H1 (cell line): ENCODE measurements around the gene TRIM32. TPM values are rescaled to one million over a fixed set of nuclear protein-coding genes. Genes with fewer than 3 reads are reported as not detected.

Experiments
- CHD2 ChIP-seq: IDR thresholded peaks from 2 replicates; pipeline ENCODE4 v1.6.1; 2012; ENCODE audit warnings: low read length, improper control_type of control experiment
- EP300 ChIP-seq, 2 experiments: IDR thresholded peaks; 1 replicate in 1 of 2; 2 replicates in 1 of 2; pipeline ENCODE4 v1.6.1; 2011 to 2012; ENCODE audit warnings: low read depth in 2 of 2, low read length in 2 of 2, mild to moderate bottlenecking in 2 of 2, borderline replicate concordance in 1 of 2, inconsistent platforms in 1 of 2, moderate library complexity in 1 of 2
- ZNF274 ChIP-seq: IDR thresholded peaks from 2 replicates; pipeline ENCODE4 v1.7.0; 2012; ENCODE audit warnings: low read length, borderline replicate concordance; ENCODE audit errors: extremely low read depth
- polyA plus RNA-seq, 7 experiments: library from polyadenylated mRNA; depleted of rRNA in 3 of 7; stranded (reverse) in 5 of 7; unstranded in 2 of 7; fragments of >200 nt in 5 of 7; fragments of 200-250 nt in 2 of 7; gene quantifications; 1 replicate in 5 of 7; 2 replicates in 1 of 7; 4 replicates in 1 of 7; pipeline versions ENCODE4 v1.2.1 to v1.2.3, GENCODE V29; 2011 to 2013; ENCODE audit warnings: missing spikeins in 2 of 7, mixed read lengths in 2 of 7
- total RNA-seq: library from RNA; stranded (reverse); fragmentation: NEBNext Ultra II Directional; extraction: Animal tissue kit (Norgen Biotek cat#: 25700); gene quantifications from 2 replicates; pipeline ENCODE4 v1.2.1, GENCODE V29; 2021
- TF ChIP-seq, protein P1 (sequence below): IDR thresholded peaks from 2 replicates; pipeline ENCODE4 v1.6.1; 2011; ENCODE audit warnings: low read length, improper control_type of control experiment

The TRIM32 gene
- total and polyA plus RNA-seq, 2 of the 8 experiments (the other 6 are each of a cell fraction or from before 2014, with no cell fraction given): 10.5 to 17.3 TPM

DNA sequence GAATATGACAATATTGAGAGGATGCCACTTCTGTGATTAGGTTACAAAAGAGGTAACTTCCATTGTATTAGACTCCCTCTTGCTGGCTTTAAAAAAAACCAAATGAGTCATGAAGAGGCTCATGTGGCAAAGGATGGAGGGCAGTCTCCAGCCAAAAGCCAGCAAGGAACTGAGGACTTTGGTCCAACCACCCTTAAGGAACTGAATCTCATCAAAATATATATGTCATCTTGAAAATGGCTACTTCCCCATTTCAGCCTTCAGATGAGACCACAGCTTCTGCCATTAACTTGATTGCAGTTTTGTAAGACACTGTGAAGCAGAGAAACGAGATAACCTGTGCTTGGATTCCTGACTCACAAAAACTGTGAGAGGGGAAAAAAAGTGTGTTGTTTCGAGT, 15.5 kb upstream of the TRIM32 start (continued):
- no peak for TF ChIP-seq ZNF274
- no peak for TF ChIP-seq EP300 (IDR thresholded peaks at IDR 0.05; ENCODE audit: borderline replicate concordance in 1 of 2, low read depth in 2 of 2, low read length in 2 of 2)
- TF ChIP-seq, protein P1, sequence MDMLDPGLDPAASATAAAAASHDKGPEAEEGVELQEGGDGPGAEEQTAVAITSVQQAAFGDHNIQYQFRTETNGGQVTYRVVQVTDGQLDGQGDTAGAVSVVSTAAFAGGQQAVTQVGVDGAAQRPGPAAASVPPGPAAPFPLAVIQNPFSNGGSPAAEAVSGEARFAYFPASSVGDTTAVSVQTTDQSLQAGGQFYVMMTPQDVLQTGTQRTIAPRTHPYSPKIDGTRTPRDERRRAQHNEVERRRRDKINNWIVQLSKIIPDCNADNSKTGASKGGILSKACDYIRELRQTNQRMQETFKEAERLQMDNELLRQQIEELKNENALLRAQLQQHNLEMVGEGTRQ: no peak
- TF ChIP-seq CHD2: no peak
